Measurements from ENCODE around the gene CABP5. TPM values are rescaled to one million over a fixed set of nuclear protein-coding genes. Genes with fewer than 3 reads are reported as not detected.
A peak's percentile ranks its signal among the peaks of the same experiment; 100 is the strongest.

CABP5 gene
- total RNA-seq, 1 experiment from 2014 or later = not detected

GRCh38 chr19:48061401-48062344 is 17.8 kb upstream of the CABP5 start:
- H3K79me1 ChIP-seq (ENCODE audit: insufficient read depth, low read depth, low read length, poor library complexity, severe bottlenecking) = no peaks in the 10 kb centered on the region
- H2BK20ac ChIP-seq (ENCODE audit: low read depth, low read length, poor library complexity, severe bottlenecking) = no peak overlapping the region
- peaks cover 12% of the 10 kb centered on the region; the same call in 1 of the 2 replicates for H3K4me1 ChIP-seq (ENCODE audit: insufficient read depth, low read length)
- H4K8ac ChIP-seq (replicated peaks; ENCODE audit: insufficient read length, low read depth, low read length) = peak overlapping the region; percentile 15
- no peak overlapping the region for H3T11ph ChIP-seq (ENCODE audit: low read length)
- H3K14ac ChIP-seq (ENCODE audit: insufficient read depth, low read length) = peak overlapping the region; percentile 64; the same call in 1 of the 2 replicates
- Mint-ChIP-seq H3K9me3 (peaks cover 4 to 6% of the 10 kb centered on the region in 2 experiments; a peak in 2 of 5 replicates), H3K27ac (peak overlapping the region; percentile 56 to 96 (median 66); a peak in 6 of 7 replicates), H3K36me3 (ENCODE audit: insufficient read depth in 1 of 3, low read depth in 3 of 3) (peaks cover 2 to 7% (median 6%) of the 10 kb centered on the region in 3 experiments; a peak in 5 of 7 replicates), H3K27me3 (ENCODE audit: low read depth) (peaks cover 1% of the 10 kb centered on the region; the same call in 1 of the 2 replicates), H3K4me1 (peaks cover 24 to 30% of the 10 kb centered on the region in 2 experiments), H3K4me3 (peak overlapping the region; percentile 58 to 72)
- no peaks in the 10 kb centered on the region for H3K27me3 ChIP-seq (ENCODE audit: insufficient read depth, low read length)
- H2BK120ac ChIP-seq (ENCODE audit: low read depth, low read length, poor library complexity, severe bottlenecking) = no peak overlapping the region
- H3K18ac ChIP-seq (ENCODE audit: insufficient read length, low read depth, low read length) = peak overlapping the region; percentile 56
- H3K79me2 ChIP-seq (ENCODE audit: insufficient read depth, low read length) = no peaks in the 10 kb centered on the region
- peak overlapping the region; percentile 34 for H2BK5ac ChIP-seq (ENCODE audit: insufficient read length, low read length)
- no peak overlapping the region for H2AK5ac ChIP-seq (ENCODE audit: insufficient read length, low read length)
- no peak overlapping the region for H3K27ac ChIP-seq (ENCODE audit: insufficient read length, low read depth, low read length)
- no peak overlapping the region for H3K56ac ChIP-seq (ENCODE audit: insufficient read length, low read depth, low read length)
- no peak overlapping the region; the same call in 1 of the 2 replicates for H3K4ac ChIP-seq (ENCODE audit: low read depth, low read length)
- H4K91ac ChIP-seq (ENCODE audit: insufficient read length, low read depth, low read length) = no peak overlapping the region
- H2BK12ac ChIP-seq (ENCODE audit: insufficient read length, low read depth, low read length) = no peak overlapping the region
- H3K23ac ChIP-seq (ENCODE audit: insufficient read length, low read depth, low read length) = no peak overlapping the region
- peak overlapping the region; percentile 16 for H4K5ac ChIP-seq (ENCODE audit: insufficient read length, low read depth, low read length)
- WGBS (ENCODE audit: extremely low coverage, insufficient read length, low lambda C conversion rate) = no CpG with 5 or more reads among the region's 37 CpGs
- peak; percentile 57 for DNase-seq
- no peak overlapping the region for H2BK15ac ChIP-seq (ENCODE audit: low read depth, low read length)
- TF ChIP-seq CTCF (conservative IDR thresholded peaks at IDR 0.05) = peak; percentile 36; the same call in 2 of the 3 replicates
- no peaks in the 10 kb centered on the region for H3K23me2 ChIP-seq (ENCODE audit: insufficient read length, low read depth, low read length, poor library complexity, severe bottlenecking)
- no peaks in the 10 kb centered on the region for H3K9me3 ChIP-seq (ENCODE audit: control insufficient read depth, low read depth, low read length)
- no peak overlapping the region for H2AFZ ChIP-seq (ENCODE audit: low read length)
- peak overlapping the region; percentile 51 for H3K4me2 ChIP-seq (ENCODE audit: insufficient read depth, insufficient read length, low read length)
- H3K9ac ChIP-seq (ENCODE audit: extremely low read depth, insufficient read length, low read length) = peak overlapping the region; percentile 15
- H4K20me1 ChIP-seq (ENCODE audit: control insufficient read depth, insufficient read depth, insufficient read length) = no peaks in the 10 kb centered on the region
